ENCODE results near the gene DOCK1.

GRCh38 chr10:127378628-127379027 is 473.4 kb downstream of the DOCK1 start:
- TF ChIP-seq CTCF (conservative IDR thresholded peaks at IDR 0.05) (no peak), ZFX (IDR thresholded peaks at IDR 0.05) (no peak)

All from C4-2B (cell line).